Measurements from ENCODE around the gene CDCA7L. TPM values are rescaled to one million over a fixed set of nuclear protein-coding genes. Genes with fewer than 3 reads are reported as not detected.
"Not testable (repeated sequence)": the region's sequence is repeated elsewhere in the genome, so short reads cannot be mapped to it uniquely, and the experiment has no call there.

Gene CDCA7L
- total RNA-seq, 1 experiment from 2014 or later, result 39.9 TPM

DNA sequence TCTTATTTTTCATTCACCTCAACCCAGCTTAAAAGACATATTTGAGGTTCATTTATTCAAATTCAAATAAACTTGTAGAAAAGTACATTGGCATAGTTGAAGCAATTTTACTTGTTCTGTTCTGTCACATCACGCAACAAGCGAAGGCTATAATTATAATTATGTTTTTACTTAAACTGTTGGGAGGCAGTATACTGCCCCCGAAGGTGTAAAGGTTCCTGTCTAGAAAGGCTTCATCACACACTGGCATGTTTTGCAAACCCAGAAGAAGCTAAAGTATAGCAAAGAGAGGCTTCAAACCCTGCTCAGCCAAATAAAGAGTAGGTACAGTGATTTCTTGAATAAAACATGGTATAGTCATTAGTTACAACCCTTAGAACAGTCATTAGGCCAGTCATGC, 62.6 kb downstream of the CDCA7L start:
- Histone ChIP-seq H3K36me3 (no peaks in the 10 kb centered on the region), H3K27me3 (replicated peaks) (0 out of 2 replicates have a peak, but pooled peaks cover 5% of the 10 kb centered on the region)

DNA sequence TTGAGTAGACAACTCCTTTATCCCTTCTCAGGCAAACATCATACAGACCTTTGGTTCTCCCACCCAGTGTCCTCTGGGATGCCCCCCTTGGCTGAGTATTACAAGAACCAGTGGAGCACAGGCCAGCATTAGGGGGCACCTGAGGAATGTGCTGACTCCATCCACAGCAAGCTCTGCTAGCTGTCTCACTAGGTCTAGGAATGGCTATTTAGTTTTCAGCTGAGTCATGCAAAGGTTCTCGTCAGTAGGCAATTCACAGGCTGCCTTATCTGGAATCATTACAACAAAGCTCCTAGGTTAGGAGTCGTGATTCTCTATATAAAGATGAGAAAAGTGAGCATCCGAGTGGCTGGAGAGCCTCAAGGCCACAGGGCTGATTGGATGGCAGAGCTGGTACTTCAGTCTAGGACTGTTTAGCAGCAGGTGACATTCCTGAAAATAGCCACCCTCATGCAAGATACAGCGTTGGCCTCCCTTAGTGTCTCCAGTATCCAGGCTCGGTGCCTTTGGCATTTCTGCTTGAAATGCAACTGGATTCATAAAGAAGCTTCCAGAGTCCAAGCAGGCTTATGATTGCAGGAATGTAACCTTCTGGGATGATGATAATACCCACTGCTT, 75.8 kb downstream of the CDCA7L start:
- no peak for DNase-seq (ENCODE audit: low read depth in 1 of 2, low spot score in 2 of 2)
- H3K27ac ChIP-seq, result no peak overlapping the region
- no peak overlapping the region for H3K4me3 ChIP-seq
- no peaks in the 10 kb centered on the region for H3K9me3 ChIP-seq (replicated peaks)
- H3K36me3 ChIP-seq, result no peaks in the 10 kb centered on the region
- no peaks in the 10 kb centered on the region for H3K4me1 ChIP-seq (replicated peaks)
- H3K27me3 ChIP-seq (replicated peaks), result no peaks in the 10 kb centered on the region

More for the DNA sequence above, 62.6 kb downstream of the CDCA7L start:
- Histone ChIP-seq H3K27ac (no peak overlapping the region), H3K9me3 (replicated peaks) (no peaks in the 10 kb centered on the region), H3K4me1 (replicated peaks) (no peaks in the 10 kb centered on the region), H3K4me3 (no peak overlapping the region)
- DNase-seq (ENCODE audit: low read depth in 1 of 2, low spot score in 2 of 2), result no peak

GRCh38 chr7:21868576-21868850, 77.2 kb downstream of the CDCA7L start:
- no peak overlapping the region for H3K4me3 ChIP-seq
- no peaks in the 10 kb centered on the region for H3K36me3 ChIP-seq
- H3K4me1 ChIP-seq (replicated peaks), result no peaks in the 10 kb centered on the region
- no peak for DNase-seq (ENCODE audit: low read depth in 1 of 2, low spot score in 2 of 2)
- H3K27ac ChIP-seq, result no peak overlapping the region
- H3K27me3 ChIP-seq (replicated peaks), result no peaks in the 10 kb centered on the region
- no peaks in the 10 kb centered on the region for H3K9me3 ChIP-seq (replicated peaks)

DNA sequence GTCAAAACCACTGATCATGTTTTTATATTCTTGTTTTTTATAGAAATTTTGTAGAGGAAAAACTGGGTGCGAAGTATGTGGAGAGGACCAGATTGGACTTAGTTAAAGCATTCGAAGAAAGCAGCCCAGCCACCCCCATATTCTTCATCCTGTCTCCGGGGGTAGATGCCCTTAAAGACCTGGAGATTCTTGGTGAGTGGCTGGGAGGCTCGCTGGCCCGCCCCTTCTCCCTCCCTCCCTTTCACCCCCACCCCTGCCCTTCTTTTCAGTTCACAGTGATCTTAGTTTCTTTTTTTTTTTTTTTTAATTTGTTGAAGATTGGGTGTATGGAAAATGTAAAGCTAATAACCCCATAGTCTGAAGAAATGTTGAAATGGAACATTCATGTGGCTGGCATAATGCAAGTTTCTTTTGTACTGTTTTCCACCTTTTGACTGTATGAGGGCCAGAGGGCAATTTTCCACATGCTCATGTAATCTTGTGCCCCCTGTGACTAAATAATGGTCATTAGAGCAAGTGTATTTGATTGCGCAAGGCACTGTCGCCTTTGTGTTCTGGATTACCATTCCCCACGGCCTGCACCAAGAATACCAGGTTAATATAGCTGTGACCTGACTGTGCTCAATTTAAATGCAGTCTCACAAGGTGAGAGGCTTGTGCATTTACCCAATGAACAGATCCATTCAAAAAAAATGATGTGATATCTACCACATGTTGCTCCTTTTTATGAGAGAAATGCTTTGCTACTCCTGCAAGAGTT, 77.7 kb downstream of the CDCA7L start:
- no peaks in the 10 kb centered on the region for H3K4me1 ChIP-seq (replicated peaks)
- H3K9me3 ChIP-seq (replicated peaks), result no peaks in the 10 kb centered on the region
- H3K27me3 ChIP-seq (replicated peaks), result no peaks in the 10 kb centered on the region
- no peak overlapping the region for H3K4me3 ChIP-seq
- H3K36me3 ChIP-seq, result no peaks in the 10 kb centered on the region
- DNase-seq (ENCODE audit: low read depth in 1 of 2, low spot score in 2 of 2), result no peak
- H3K27ac ChIP-seq, result no peak overlapping the region

DNA sequence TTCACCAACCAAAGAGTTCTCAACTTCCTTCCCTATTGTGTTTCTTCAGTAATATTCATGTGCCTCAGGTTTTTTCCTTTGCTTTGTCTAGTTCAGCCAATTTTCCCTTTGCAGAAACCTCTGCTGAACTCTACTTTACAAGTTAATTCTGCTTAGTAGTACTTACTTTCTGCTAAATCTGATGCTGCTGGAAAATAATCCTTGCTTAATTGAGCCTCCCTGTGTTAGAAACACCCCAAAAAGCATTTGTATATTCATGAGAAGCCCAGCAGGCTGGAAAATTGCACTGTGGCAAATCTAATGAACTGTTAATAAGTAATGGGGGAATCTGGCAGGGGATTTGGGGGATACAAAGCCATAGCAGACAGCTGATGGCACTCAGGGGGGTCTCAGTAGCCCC, 78.5 kb downstream of the CDCA7L start:
- no peak for DNase-seq (ENCODE audit: low read depth in 1 of 2, low spot score in 2 of 2)
- no peaks in the 10 kb centered on the region for H3K27me3 ChIP-seq (replicated peaks)

DNA sequence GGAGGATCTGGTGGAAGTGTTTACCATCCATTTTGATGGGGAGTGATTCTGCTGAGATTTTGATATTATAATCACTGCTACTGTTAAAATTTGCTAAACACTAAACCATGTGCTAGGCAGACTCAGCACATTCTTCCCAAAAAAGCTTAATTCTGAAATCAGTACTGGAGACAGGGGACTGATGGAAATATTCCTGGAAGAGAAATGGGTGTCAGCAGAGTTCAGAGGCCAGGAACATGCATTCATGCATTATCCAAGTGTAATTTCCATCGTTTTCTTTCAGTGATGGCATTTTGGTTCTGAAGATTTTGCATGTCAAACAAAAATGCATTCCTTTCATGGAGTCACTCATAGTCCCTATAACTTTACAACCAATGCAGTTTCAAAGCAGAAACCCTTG, 79.0 kb downstream of the CDCA7L start:
- H3K36me3 ChIP-seq, result no peaks in the 10 kb centered on the region
- no peaks in the 10 kb centered on the region for H3K27me3 ChIP-seq (replicated peaks)
- no peak for DNase-seq (ENCODE audit: low read depth in 1 of 2, low spot score in 2 of 2)
- H3K9me3 ChIP-seq (replicated peaks), result no peaks in the 10 kb centered on the region
- no peaks in the 10 kb centered on the region for H3K4me1 ChIP-seq (replicated peaks)
- H3K27ac ChIP-seq, result no peak overlapping the region
- H3K4me3 ChIP-seq, result no peak overlapping the region

More for the DNA sequence above, 78.5 kb downstream of the CDCA7L start:
- Histone ChIP-seq H3K9me3 (replicated peaks) (no peaks in the 10 kb centered on the region), H3K27ac (no peak overlapping the region), H3K36me3 (no peaks in the 10 kb centered on the region), H3K4me3 (no peak overlapping the region), H3K4me1 (replicated peaks) (no peaks in the 10 kb centered on the region)

GRCh38 chr7:21865631-21866204, 80.0 kb downstream of the CDCA7L start:
- H3K27me3 ChIP-seq (replicated peaks); H3K9me3 ChIP-seq (replicated peaks); H3K36me3 ChIP-seq; H3K4me1 ChIP-seq (replicated peaks); H3K4me3 ChIP-seq; H3K27ac ChIP-seq; DNase-seq (ENCODE audit: low read depth in 1 of 2, low spot score in 2 of 2): not testable (repeated sequence)

DNA sequence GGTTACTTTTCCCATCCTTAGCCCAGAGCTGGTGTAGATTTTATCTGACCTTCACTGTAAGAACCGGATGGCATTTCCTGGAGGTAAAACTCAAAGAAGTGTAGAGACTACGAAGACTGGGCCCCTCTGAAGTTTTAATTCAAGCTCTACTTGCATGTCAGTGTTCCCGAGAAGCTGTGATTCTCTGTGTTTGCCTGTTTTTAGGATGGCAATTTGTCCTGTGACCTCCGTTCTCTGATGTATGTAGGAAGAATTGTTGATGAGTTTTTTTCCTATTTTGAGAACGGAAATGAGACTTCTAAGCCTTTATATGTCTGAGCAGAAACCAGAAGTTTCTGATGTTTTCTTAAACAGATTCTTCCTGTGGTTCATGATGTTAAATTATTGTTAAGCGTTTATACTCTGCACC, 94.1 kb downstream of the CDCA7L start:
- Histone ChIP-seq H3K9me3 (replicated peaks) (no peaks in the 10 kb centered on the region), H3K27me3 (replicated peaks) (no peaks in the 10 kb centered on the region), H3K36me3 (no peaks in the 10 kb centered on the region), H3K4me3 (no peak overlapping the region), H3K27ac (no peak overlapping the region), H3K4me1 (replicated peaks) (no peaks in the 10 kb centered on the region)
- DNase-seq (ENCODE audit: low read depth in 1 of 2, low spot score in 2 of 2), result no peak
